MM.1S (cell line): ENCODE data around the gene BLOC1S4.

Source experiments
- EZH2 ChIP-seq: fragments of 300-600 bp; sonication (generic); optimal IDR thresholded peaks from 2 replicates; pipeline ENCODE3; 2017; ENCODE audit warnings: low read depth, mild to moderate bottlenecking, antibody characterized with exemption, low read length, mixed read lengths
- TF ChIP-seq, protein P1 (sequence below): fragments of 300-600 bp; sonication (generic); IDR thresholded peaks from 2 replicates; pipeline ENCODE4 v1.5.1; 2016; ENCODE audit warnings: antibody characterized with exemption, low read length, mixed read lengths

DNA sequence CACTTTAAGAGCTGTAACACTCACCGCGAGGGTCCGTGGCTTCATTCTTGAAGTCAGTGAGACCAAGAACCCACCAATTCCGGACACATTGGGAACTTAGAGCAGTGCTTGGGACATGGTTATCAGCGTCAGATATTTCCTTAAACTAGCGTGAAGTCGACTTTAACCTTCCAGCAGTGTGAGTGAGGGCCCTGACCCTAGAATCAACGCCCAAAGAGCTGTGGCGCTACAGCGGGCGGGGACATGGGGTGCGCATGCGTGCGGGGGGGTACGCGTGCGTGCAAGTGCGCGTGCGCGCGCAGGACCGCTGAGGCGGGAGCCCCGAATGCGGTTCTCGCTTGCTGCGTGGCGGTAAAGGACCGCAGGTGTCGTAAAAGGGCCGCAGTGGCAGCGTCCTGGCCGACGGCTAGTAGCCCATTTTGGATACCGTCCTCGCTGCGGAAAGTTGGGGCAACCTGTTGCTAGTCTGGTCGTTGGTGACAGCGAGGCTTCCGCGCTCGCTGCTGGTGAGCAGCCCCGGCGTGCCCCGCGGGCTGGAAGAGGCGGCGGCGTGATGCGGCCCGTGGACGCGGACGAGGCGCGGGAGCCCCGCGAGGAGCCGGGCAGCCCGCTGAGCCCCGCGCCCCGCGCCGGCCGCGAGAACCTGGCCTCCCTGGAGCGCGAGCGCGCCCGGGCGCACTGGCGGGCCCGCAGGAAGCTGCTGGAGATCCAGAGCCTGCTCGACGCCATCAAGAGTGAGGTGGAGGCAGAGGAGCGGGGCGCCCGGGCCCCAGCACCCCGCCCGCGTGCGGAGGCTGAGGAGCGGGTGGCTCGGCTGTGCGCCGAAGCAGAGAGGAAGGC is 42.1 kb upstream of the BLOC1S4 start:
- TF ChIP-seq, protein P1, sequence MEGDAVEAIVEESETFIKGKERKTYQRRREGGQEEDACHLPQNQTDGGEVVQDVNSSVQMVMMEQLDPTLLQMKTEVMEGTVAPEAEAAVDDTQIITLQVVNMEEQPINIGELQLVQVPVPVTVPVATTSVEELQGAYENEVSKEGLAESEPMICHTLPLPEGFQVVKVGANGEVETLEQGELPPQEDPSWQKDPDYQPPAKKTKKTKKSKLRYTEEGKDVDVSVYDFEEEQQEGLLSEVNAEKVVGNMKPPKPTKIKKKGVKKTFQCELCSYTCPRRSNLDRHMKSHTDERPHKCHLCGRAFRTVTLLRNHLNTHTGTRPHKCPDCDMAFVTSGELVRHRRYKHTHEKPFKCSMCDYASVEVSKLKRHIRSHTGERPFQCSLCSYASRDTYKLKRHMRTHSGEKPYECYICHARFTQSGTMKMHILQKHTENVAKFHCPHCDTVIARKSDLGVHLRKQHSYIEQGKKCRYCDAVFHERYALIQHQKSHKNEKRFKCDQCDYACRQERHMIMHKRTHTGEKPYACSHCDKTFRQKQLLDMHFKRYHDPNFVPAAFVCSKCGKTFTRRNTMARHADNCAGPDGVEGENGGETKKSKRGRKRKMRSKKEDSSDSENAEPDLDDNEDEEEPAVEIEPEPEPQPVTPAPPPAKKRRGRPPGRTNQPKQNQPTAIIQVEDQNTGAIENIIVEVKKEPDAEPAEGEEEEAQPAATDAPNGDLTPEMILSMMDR: no peak
- no peak for TF ChIP-seq EZH2
